Measurements from ENCODE around the gene CASP2. TPM values are rescaled to one million over a fixed set of nuclear protein-coding genes. Genes with fewer than 3 reads are reported as not detected.

CASP2 gene
- total RNA-seq: 10 to 100 TPM in 3 of 4 donors, 1 to 10 TPM in 1; 7.7 to 21.6 (median 13.3) TPM

DNA sequence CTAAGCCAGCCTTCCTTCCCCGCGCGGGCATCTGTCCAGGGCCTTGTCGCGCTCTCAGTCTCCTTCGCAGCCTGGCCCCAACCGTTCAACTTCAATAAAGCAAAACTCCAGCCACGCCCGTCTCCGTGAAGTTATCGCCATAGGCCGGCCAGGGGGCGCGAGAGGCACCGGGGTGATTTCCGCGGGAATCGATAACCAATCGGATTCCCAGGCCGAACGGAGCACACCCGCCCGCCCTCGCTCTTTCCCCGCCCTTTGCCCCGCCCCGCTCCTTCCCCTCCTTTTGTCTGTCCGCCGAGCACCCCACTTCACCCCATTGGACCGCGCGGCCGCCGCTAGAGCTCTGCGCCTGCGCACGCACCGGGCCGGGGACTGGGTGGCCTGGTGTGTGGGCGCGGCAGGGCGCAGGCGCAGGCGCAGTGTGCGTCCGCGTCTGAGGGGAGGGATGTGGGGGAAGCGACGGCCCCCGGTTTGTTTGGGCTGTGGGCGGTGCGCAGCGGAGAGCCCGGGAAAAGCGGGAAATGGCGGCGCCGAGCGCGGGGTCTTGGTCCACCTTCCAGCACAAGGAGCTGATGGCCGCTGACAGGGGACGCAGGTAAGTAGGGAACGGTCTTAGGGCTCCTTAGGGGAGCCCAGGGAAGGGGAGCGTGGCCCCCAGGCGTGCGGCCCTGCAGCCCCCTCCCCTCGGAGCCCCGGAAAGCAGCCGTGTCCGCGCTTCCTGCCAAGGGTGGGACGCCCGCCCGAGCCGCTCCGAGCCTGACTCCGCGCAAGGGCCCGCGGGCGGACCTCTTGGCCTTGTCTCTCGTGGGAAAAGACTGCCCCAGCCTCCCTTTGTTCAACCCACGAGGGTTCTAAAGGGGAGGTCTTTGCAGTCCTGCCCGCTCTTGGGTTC, at the start of gene CASP2:
TSS of gene CASP2 (plus strand) at position 417 of the 892 bp plus-strand sequence. CDS start at position 522, 105 bp downstream.
- DNase-seq (ENCODE audit: low spot score) (peak; percentile 88), ATAC-seq (ENCODE audit: low FRiP score) (peak; percentile 99)
- TF ChIP-seq, protein P1, sequence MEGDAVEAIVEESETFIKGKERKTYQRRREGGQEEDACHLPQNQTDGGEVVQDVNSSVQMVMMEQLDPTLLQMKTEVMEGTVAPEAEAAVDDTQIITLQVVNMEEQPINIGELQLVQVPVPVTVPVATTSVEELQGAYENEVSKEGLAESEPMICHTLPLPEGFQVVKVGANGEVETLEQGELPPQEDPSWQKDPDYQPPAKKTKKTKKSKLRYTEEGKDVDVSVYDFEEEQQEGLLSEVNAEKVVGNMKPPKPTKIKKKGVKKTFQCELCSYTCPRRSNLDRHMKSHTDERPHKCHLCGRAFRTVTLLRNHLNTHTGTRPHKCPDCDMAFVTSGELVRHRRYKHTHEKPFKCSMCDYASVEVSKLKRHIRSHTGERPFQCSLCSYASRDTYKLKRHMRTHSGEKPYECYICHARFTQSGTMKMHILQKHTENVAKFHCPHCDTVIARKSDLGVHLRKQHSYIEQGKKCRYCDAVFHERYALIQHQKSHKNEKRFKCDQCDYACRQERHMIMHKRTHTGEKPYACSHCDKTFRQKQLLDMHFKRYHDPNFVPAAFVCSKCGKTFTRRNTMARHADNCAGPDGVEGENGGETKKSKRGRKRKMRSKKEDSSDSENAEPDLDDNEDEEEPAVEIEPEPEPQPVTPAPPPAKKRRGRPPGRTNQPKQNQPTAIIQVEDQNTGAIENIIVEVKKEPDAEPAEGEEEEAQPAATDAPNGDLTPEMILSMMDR (IDR thresholded peaks at IDR 0.05): no peak

DNA sequence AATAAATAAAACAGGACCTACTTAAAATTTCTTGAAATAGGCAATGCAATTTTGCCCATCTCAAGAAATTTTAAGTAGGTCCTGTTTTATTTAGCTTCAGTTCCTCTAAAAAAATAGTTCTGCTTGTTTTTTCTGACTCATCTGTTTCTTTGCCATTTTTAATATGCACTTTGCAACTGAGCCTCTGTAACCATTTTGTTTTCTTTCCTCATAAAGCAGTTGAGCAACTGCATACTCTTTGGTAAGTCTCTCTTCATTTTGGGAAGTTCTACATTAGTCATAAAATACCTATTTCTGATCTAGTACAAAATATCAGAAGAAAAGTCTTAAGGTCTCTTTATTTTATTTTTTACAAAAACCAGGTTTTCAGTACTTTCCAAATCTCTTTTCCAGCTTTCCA, 48.3 kb upstream of the CASP2 start:
- DNase-seq (ENCODE audit: low spot score): no peak
- TF ChIP-seq, protein P1 (IDR thresholded peaks at IDR 0.05): no peak
- ATAC-seq (ENCODE audit: low FRiP score): no peak

DNA sequence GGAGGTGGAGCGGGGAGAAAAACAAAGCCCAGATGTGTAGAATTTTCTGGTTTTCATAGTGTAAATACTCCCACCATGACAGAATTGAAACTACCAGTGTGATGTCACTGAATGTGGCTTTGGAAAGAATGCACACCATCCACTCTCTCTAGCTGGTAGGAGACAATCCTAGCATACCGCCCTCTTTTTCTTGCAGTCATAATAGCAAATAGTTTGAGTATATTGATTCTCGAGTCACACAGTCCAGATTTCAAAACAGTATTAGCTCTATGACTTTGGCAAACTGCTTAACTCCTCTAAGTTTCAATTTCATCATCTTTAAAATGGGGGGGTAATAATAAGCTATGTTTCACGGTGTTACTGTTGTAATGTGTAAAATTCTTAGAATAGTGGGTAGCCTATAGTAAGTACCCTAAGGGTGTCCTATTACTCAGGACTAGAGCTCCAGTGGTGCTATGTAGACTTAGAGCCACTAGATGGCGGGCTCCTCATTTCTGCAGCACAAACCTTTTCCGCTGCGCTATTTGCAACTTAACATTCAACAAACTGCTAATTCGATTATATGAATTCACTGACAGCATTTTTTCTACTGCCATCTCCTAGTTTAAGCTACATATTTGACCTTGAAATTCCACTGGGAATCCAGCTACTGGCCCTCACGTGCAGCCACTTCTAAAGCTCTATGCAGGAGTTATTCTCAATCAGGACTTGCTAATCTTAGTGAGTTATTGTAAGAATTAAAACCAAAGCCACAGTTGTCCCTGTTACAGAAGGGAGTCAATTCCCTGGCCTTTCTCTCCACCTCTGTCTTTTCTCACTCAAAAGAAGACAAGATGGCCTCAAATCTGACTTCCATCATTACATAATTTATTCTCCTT, 47.6 kb upstream of the CASP2 start:
- peak; percentile 92 for ATAC-seq (ENCODE audit: low FRiP score)
- no peak for DNase-seq (ENCODE audit: low spot score)
- TF ChIP-seq, protein P1 (IDR thresholded peaks at IDR 0.05): peak in 1 of 3 donors; percentile 9

DNA sequence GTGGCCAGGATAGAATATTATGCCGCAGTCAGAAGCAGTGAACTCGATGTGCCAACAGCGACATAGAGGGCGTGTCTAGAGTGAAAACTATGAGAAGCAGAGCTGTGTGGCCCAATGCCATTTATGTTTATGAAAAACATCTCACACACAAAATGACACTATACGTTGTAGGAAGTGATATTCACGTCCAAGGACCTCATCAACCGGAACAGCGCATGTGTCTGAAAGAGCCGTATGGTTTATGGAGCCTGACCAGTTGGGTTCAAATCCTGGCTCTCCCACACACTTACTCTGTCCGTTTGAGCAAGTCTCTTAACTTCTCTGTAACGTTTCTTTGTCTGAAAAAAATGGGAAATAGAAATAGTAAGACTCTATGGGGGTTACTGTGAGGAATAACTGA, 45.8 kb upstream of the CASP2 start:
- TF ChIP-seq, protein P1 (IDR thresholded peaks at IDR 0.05): no peak
- DNase-seq (ENCODE audit: low spot score) (no peak), ATAC-seq (ENCODE audit: low FRiP score) (no peak)

DNA sequence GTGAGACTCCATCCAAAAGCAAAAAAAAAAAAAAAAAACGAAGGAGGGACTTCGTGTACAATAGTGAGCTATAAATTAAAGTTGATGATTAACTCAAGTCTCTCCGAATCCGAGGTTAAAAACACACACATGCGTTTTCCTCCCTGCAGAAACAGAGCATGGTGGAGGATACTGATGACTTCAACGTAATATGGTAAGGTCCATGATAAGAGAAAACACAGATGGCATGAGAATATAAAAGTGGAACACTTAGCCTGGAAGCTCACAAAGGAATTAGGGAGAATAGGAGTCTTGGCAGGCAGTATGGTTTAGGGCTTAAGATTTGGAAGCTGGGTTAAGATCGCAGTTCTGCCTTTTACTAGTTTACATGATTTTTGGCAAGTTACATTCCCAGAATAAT, 45.0 kb upstream of the CASP2 start:
- ATAC-seq (ENCODE audit: low FRiP score) (no peak), DNase-seq (ENCODE audit: low spot score) (no peak)
- TF ChIP-seq, protein P1 (IDR thresholded peaks at IDR 0.05): no peak

DNA sequence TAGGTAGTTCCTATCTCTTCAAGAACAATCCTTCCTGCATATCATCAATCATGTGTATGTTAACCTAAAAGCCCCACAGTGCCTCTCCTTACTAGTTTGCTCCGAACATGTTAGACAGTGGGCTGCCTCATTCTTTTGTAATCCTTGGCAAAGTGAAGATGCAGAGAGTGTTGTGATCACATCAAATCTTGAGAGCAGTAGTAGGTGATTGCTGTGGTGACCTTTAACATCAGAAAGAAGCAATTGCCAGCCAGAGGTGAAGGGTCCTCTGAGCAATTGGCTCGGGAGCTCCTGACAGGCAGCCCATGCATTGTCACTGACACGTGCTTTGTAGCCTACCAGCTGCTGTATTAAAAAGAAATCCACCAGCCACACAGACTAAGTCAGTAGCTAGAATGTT, 44.5 kb upstream of the CASP2 start:
- ATAC-seq (ENCODE audit: low FRiP score) (no peak), DNase-seq (ENCODE audit: low spot score) (no peak)
- TF ChIP-seq, protein P1 (IDR thresholded peaks at IDR 0.05): no peak
